ENCODE results near the gene RUNX3. TPM values are rescaled to one million over a fixed set of nuclear protein-coding genes. Genes with fewer than 3 reads are reported as not detected.

RUNX3 gene
- polyA plus RNA-seq, 1 donor (not counting 4 experiments of a cell fraction or from before 2014, with no cell fraction given), result not detected

GRCh38 chr1:24910751-24911650 lies 19.1 kb downstream of the RUNX3 start:
- no peak overlapping the region for H3K9ac ChIP-seq (ENCODE audit: control insufficient read depth, extremely low read depth, insufficient read depth, low read length)
- no peaks in the 10 kb centered on the region for H3K9me3 ChIP-seq (ENCODE audit: control insufficient read depth, low read depth, low read length)
- no peak overlapping the region for H3K4me3 ChIP-seq (ENCODE audit: control insufficient read depth in 2 of 3, extremely low read depth in 1 of 3, insufficient read depth in 2 of 3, low read depth in 1 of 3, low read length in 3 of 3)
- no peaks in the 10 kb centered on the region for H3K4me1 ChIP-seq (ENCODE audit: control insufficient read depth, extremely low read depth, insufficient read depth, low read length)
- dilution Hi-C loops (cut with MboI; ENCODE audit: extremely low pct_ligation_motif_present, low sequenced_read_pairs), result no loop called here
- no peak overlapping the region for H2AFZ ChIP-seq (ENCODE audit: control insufficient read depth, low read length)
- TF ChIP-seq CTCF (optimal IDR thresholded peaks at IDR 0.05 in 1 of 3, IDR thresholded peaks at IDR 0.05 in 1 of 3, conservative IDR thresholded peaks at IDR 0.05 in 1 of 3; ENCODE audit: extremely low read depth in 1 of 3, insufficient read depth in 2 of 3, low read length in 3 of 3) (no peak), EZH2 (IDR thresholded peaks at IDR 0.05; ENCODE audit: low read length) (no peak)
- no peaks in the 10 kb centered on the region for H4K20me1 ChIP-seq (ENCODE audit: control insufficient read depth, extremely low read depth, insufficient read depth, low read length)
- H3K36me3 ChIP-seq (ENCODE audit: control insufficient read depth in 2 of 2, extremely low read depth in 1 of 2, insufficient read depth in 2 of 2, low read length in 2 of 2), result no peaks in the 10 kb centered on the region
- DNase-seq (ENCODE audit: low read depth, low spot score) (no peak), FAIRE-seq (no peak)
- H3K4me2 ChIP-seq (ENCODE audit: control insufficient read depth, extremely low read depth, insufficient read depth, low read depth, low read length), result no peak overlapping the region
- no peaks in the 10 kb centered on the region for H3K27me3 ChIP-seq (ENCODE audit: control insufficient read depth, extremely low read depth, insufficient read depth, low read length)
- H3K79me2 ChIP-seq (ENCODE audit: control insufficient read depth, insufficient read depth, low read length), result no peaks in the 10 kb centered on the region
- H3K9me1 ChIP-seq (ENCODE audit: control insufficient read depth, extremely low read depth, insufficient read depth, low read length), result no peaks in the 10 kb centered on the region
- H3K27ac ChIP-seq (ENCODE audit: control insufficient read depth, insufficient read depth, low read length), result no peak overlapping the region

GRCh38 chr1:24910210-24910609 lies 19.9 kb downstream of the RUNX3 start:
- Histone ChIP-seq H3K4me2 (ENCODE audit: control insufficient read depth, extremely low read depth, insufficient read depth, low read depth, low read length) (no peak overlapping the region), H3K9me1 (ENCODE audit: control insufficient read depth, extremely low read depth, insufficient read depth, low read length) (no peaks in the 10 kb centered on the region), H3K27me3 (ENCODE audit: control insufficient read depth, extremely low read depth, insufficient read depth, low read length) (no peaks in the 10 kb centered on the region), H2AFZ (ENCODE audit: control insufficient read depth, low read length) (no peak overlapping the region), H3K4me1 (ENCODE audit: control insufficient read depth, extremely low read depth, insufficient read depth, low read length) (no peaks in the 10 kb centered on the region), H3K79me2 (ENCODE audit: control insufficient read depth, insufficient read depth, low read length) (no peaks in the 10 kb centered on the region), H3K4me3 (ENCODE audit: control insufficient read depth in 2 of 3, extremely low read depth in 1 of 3, insufficient read depth in 2 of 3, low read depth in 1 of 3, low read length in 3 of 3) (no peak overlapping the region), H3K36me3 (ENCODE audit: control insufficient read depth in 2 of 2, extremely low read depth in 1 of 2, insufficient read depth in 2 of 2, low read length in 2 of 2) (no peaks in the 10 kb centered on the region), H3K27ac (ENCODE audit: control insufficient read depth, insufficient read depth, low read length) (no peak overlapping the region), H3K9me3 (ENCODE audit: control insufficient read depth, low read depth, low read length) (no peaks in the 10 kb centered on the region), H4K20me1 (ENCODE audit: control insufficient read depth, extremely low read depth, insufficient read depth, low read length) (no peaks in the 10 kb centered on the region), H3K9ac (ENCODE audit: control insufficient read depth, extremely low read depth, insufficient read depth, low read length) (no peak overlapping the region)
- dilution Hi-C loops (cut with MboI; ENCODE audit: extremely low pct_ligation_motif_present, low sequenced_read_pairs), result no loop called here
- DNase-seq (ENCODE audit: low read depth, low spot score), result no peak
- no peak for TF ChIP-seq CTCF (optimal IDR thresholded peaks at IDR 0.05 in 1 of 3, IDR thresholded peaks at IDR 0.05 in 1 of 3, conservative IDR thresholded peaks at IDR 0.05 in 1 of 3; ENCODE audit: extremely low read depth in 1 of 3, insufficient read depth in 2 of 3, low read length in 3 of 3)
- no peak for TF ChIP-seq EZH2 (IDR thresholded peaks at IDR 0.05; ENCODE audit: low read length)
- FAIRE-seq, result no peak

Data from keratinocyte (primary cell).